Stomach (tissue), 9 donors: ENCODE data around the gene NDUFA7. TPM values are rescaled to one million over a fixed set of nuclear protein-coding genes. Genes with fewer than 3 reads are reported as not detected.
"Not testable (repeated sequence)": the region's sequence is repeated elsewhere in the genome, so short reads cannot be mapped to it uniquely, and the experiment has no call there.

Experiments used
- DNase-seq, 2 donors: peaks; one replicate each; pipeline versions ENCODE4 v3.0.0 to v3.0.0-alpha.2; 2013 to 2019
- H3K27ac ChIP-seq, 5 donors: fragments of 200-600 bp in 4 of 5; sonication (generic) in 4 of 5; one replicate each; pipeline ENCODE4 v1.5.1; 2013 to 2019; ENCODE audit warnings: mild to moderate bottlenecking in 1 of 5, moderate library complexity in 1 of 5
- H3K27me3 ChIP-seq, 3 donors: fragments of 200-600 bp; sonication (generic); one replicate each; pipeline ENCODE4 v1.5.1; 2017 to 2019; ENCODE audit warnings: mixed run types in 1 of 3
- H3K36me3 ChIP-seq, 4 donors: fragments of 200-600 bp; sonication (generic); 1 replicate in 3 of 4; 2 replicates in 1 of 4; pipeline ENCODE4 v1.5.1; 2016 to 2019
- H3K4me1 ChIP-seq, 4 donors: fragments of 200-600 bp; sonication (generic); one replicate each; pipeline ENCODE4 v1.5.1; 2016 to 2019
- H3K4me3 ChIP-seq, 4 donors: fragments of 200-600 bp; sonication (generic) in 3 of 4; one replicate each; pipeline ENCODE4 v1.5.1; 2016 to 2019; ENCODE audit warnings: mild to moderate bottlenecking in 1 of 4
- H3K9me3 ChIP-seq, 4 donors: fragments of 200-600 bp; sonication (generic); one replicate each; pipeline ENCODE4 v1.5.1; 2016 to 2019
- CTCF ChIP-seq, 7 experiments: fragments of 450-650 bp in 4 of 7; fragments of 200-600 bp in 3 of 7; sonication (generic) in 3 of 7; IDR thresholded peaks; one replicate each; pipeline ENCODE4 v1.5.1; 2016 to 2019; ENCODE audit warnings: antibody characterized with exemption in 7 of 7, control low read depth in 2 of 7, mild to moderate bottlenecking in 1 of 7
- EP300 ChIP-seq: sonication (generic); formaldehyde crosslinking; IDR thresholded peaks from one replicate; pipeline ENCODE4 v1.6.1; 2017; ENCODE audit warnings: antibody characterized with exemption
- POLR2A ChIP-seq, 4 donors: fragments of 450-650 bp; IDR thresholded peaks; one replicate each; pipeline ENCODE4 v1.6.1; 2016; ENCODE audit warnings: antibody characterized with exemption in 4 of 4, control low read depth in 2 of 4, mild to moderate bottlenecking in 1 of 4, moderate library complexity in 1 of 4
- POLR2AphosphoS5 ChIP-seq, 3 donors: sonication (generic); formaldehyde crosslinking; IDR thresholded peaks; one replicate each; pipeline ENCODE4 v1.6.1; 2016; ENCODE audit warnings: antibody characterized with exemption in 3 of 3
- WGBS, 5 donors: extraction: QIAGEN DNeasy Blood & Tissue Kit in 3 of 5; methylation state at CpG; one replicate each; pipeline versions ENCODE4 v1.1.5 to v1.1.7; 2013 to 2018; 5-methylcytosine and 5-hydroxymethylcytosine counted together
- intact Hi-C: fragments of 100-400 bp; cut with DNase I; formaldehyde crosslinking; loops from one replicate; pipeline ENCODE4 v1.15.1; 2023; ENCODE audit warnings: low total_unique reads
- polyA plus RNA-seq, 3 donors: library from polyadenylated mRNA; stranded (reverse); fragments of 200-250 nt; gene quantifications; one replicate each; pipeline ENCODE4 v1.2.3, GENCODE V29; 2013
- total RNA-seq, 5 donors: library from RNA; depleted of rRNA; stranded (reverse); fragments of >200 nt; gene quantifications; one replicate each; pipeline versions ENCODE4 v1.1.0 to v1.2.3, GENCODE V29; 2014 to 2016
- donor health status: healthy with polysubstance abuse.
- donor health status: Bipolar disorder and iron deficiency.
- donor health status: healthy.

Gene NDUFA7
- total and polyA plus RNA-seq, 8 donors: 3.6 to 171 (median 12.7) TPM

- intact Hi-C loops: no loop called here
- H3K4me1 ChIP-seq: peaks cover 27 to 46% (median 37%) of the 10 kb centered on the region in 4 donors
- no peak overlapping the region for H3K27ac ChIP-seq
- peak in 1 of 2 donors; percentile 26 for DNase-seq
- no peak overlapping the region for H3K4me3 ChIP-seq
- H3K9me3 ChIP-seq: no peaks in the 10 kb centered on the region
- no peak for TF ChIP-seq POLR2A (IDR thresholded peaks at IDR 0.05)
- no peak for TF ChIP-seq POLR2AphosphoS5 (IDR thresholded peaks at IDR 0.05)
- no peak for TF ChIP-seq EP300
- TF ChIP-seq CTCF (IDR thresholded peaks at IDR 0.05): no peak
- WGBS, 5 donors: 73 to 85% (median 83%) methylated on average over 30 to 33 of the region's 33 CpGs
- peaks cover under 1 to 32% (median 21%) of the 10 kb centered on the region in 4 donors for H3K36me3 ChIP-seq
- H3K27me3 ChIP-seq: no peaks in the 10 kb centered on the region
These were observed 16.1 kb downstream of the NDUFA7 start for GRCh38 chr19:8304841-8305621.

- H3K27ac ChIP-seq: no peak overlapping the region
- no peak for TF ChIP-seq POLR2AphosphoS5 (IDR thresholded peaks at IDR 0.05)
- no peak for TF ChIP-seq POLR2A (IDR thresholded peaks at IDR 0.05)
- TF ChIP-seq CTCF (IDR thresholded peaks at IDR 0.05): no peak
- TF ChIP-seq EP300: no peak
- peaks cover 0 to 24% (median 14%) of the 10 kb centered on the region in 4 donors for H3K36me3 ChIP-seq
- intact Hi-C loops: no loop called here
- no peaks in the 10 kb centered on the region for H3K9me3 ChIP-seq
- H3K27me3 ChIP-seq: no peaks in the 10 kb centered on the region
- 73 to 84% (median 75%) methylated on average over 6 to 7 of the region's 7 CpGs for WGBS, 5 donors
- H3K4me3 ChIP-seq: no peak overlapping the region
- H3K4me1 ChIP-seq: peaks cover 16 to 26% (median 19%) of the 10 kb centered on the region in 4 donors
- peak in 1 of 2 donors; percentile 15 for DNase-seq
These were observed 18.4 kb downstream of the NDUFA7 start for GRCh38 chr19:8302734-8303133.

GRCh38 chr19:8302357-8302691 lies 18.9 kb downstream of the NDUFA7 start:
- Histone ChIP-seq H3K9me3 (no peaks in the 10 kb centered on the region), H3K36me3 (peaks cover 0 to 24% (median 14%) of the 10 kb centered on the region in 4 donors), H3K27ac (no peak overlapping the region), H3K4me3 (no peak overlapping the region), H3K27me3 (no peaks in the 10 kb centered on the region), H3K4me1 (peaks cover 12 to 22% (median 14%) of the 10 kb centered on the region in 4 donors)
- intact Hi-C loops: no loop called here
- DNase-seq: peak in 1 of 2 donors; percentile 27
- TF ChIP-seq EP300 (no peak), POLR2A (IDR thresholded peaks at IDR 0.05) (no peak), POLR2AphosphoS5 (IDR thresholded peaks at IDR 0.05) (no peak), CTCF (IDR thresholded peaks at IDR 0.05) (no peak)
- WGBS, 5 donors: 52 to 59% (median 54%) methylated on average over 10 to 11 of the region's 11 CpGs; no CpG with 5 or more reads in 1 of the 5 donors

GRCh38 chr19:8291337-8291736 lies 29.8 kb downstream of the NDUFA7 start:
- H3K36me3 ChIP-seq, H3K4me3 ChIP-seq, intact Hi-C loops, DNase-seq, H3K27ac ChIP-seq, H3K4me1 ChIP-seq, H3K27me3 ChIP-seq, H3K9me3 ChIP-seq: not testable (repeated sequence)
- WGBS, 5 donors: no CpG with 5 or more reads among the region's 9 CpGs

- intact Hi-C loops, H3K9me3 ChIP-seq, H3K36me3 ChIP-seq, H3K4me1 ChIP-seq, DNase-seq, H3K27me3 ChIP-seq, H3K27ac ChIP-seq, H3K4me3 ChIP-seq: not testable (repeated sequence)
- WGBS, 5 donors: no CpG with 5 or more reads among the region's 9 CpGs
These were observed 44.7 kb downstream of the NDUFA7 start for GRCh38 chr19:8276508-8276907.
